ENCODE results near the gene ERC2. TPM values are rescaled to one million over a fixed set of nuclear protein-coding genes. Genes with fewer than 3 reads are reported as not detected.

The ERC2 gene
- total and polyA plus RNA-seq, 7 experiments from 2014 or later: not detected

DNA sequence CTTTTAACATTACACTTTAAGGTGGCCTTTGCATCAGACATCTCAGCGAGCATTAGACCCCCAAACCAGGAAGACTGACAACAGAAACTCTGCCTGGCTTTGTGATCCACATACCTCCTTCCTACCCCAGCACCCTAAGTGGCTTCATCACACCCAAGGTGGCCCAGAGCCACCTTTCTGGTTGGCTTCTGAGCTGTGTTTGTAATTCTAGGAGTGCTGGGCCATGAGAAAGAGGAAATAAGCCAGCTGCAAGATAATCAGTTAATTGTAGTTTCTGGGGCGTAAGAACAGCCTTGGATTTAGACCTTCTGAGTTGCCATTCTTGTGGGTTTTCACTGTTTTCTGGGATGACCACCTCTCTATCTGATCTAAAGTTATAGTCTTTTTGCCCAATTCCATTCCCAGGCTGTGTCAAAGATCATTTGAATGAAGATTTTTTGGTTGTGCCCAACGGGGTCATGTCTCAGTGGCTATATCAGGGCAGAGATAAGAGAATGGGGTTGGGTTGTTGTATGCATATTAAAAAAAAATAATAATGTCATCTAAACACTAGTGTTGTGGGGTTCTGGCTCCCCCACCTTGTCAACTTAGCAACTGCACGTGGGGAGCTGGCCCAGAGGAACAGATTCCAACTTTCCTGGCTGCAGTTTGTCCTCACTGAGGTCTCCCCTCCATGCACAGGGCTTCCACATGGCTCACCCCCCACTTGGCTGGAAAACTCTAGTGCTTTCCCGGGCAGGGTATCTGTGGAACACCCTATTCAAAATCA, 746.4 kb downstream of the ERC2 start:
- Histone ChIP-seq H3K27me3 (ENCODE audit: control insufficient read depth in 2 of 2, insufficient read depth in 2 of 2, low read length in 2 of 2) (no peaks in the 10 kb centered on the region), H3K4me1 (ENCODE audit: control insufficient read depth in 2 of 2, insufficient read depth in 2 of 2, low read length in 2 of 2) (no peaks in the 10 kb centered on the region), H3K4me3 (ENCODE audit: low read length) (no peak overlapping the region), H3K36me3 (ENCODE audit: control insufficient read depth in 2 of 3, insufficient read depth in 3 of 3, low read length in 3 of 3) (no peaks in the 10 kb centered on the region), H3K9me3 (ENCODE audit: control insufficient read depth in 2 of 3, low read length in 3 of 3) (no peaks in the 10 kb centered on the region), H3K27ac (ENCODE audit: low read depth, low read length) (no peak overlapping the region)
- ChIA-PET CTCF (no interaction called here), POLR2A (no interaction called here)
- no peaks in the 10 kb centered on the region for H3K36me3 Mint-ChIP-seq
- intact Hi-C loops (cut with micrococcal nuclease): no loop called here
- H3K4me1 Mint-ChIP-seq: no peaks in the 10 kb centered on the region
- H3K27ac Mint-ChIP-seq: no peak overlapping the region
- H3K9me3 Mint-ChIP-seq: peaks cover 0 to 7% (median 0%) of the 10 kb centered on the region in 11 donors
- ATAC-seq: no peak
- no peak overlapping the region for H3K4me3 Mint-ChIP-seq
- no peak for DNase-seq
- peaks cover 0 to 24% (median 18%) of the 10 kb centered on the region in 5 donors for H3K27me3 Mint-ChIP-seq

DNA sequence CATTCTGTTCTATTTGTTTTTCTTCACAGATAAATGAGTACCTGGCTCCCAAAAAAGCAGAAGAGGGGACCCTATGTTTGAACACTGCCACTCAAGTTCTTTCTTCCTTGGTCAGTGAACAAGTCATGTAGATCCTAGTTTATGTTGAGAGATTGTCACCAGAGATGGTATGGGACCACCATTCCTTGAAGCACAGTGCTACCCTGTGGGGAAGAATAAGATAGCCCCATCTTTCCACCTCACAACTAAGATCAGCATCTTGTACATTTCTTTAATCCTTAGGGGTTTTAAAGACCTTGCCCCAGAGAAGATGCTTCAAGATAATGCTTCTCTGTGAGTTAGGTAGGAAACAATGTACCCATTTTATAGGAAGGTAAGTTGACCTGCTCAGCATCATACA, 747.7 kb downstream of the ERC2 start:
- DNase-seq (no peak), ATAC-seq (no peak)
- no peaks in the 10 kb centered on the region for H3K9me3 ChIP-seq (ENCODE audit: control insufficient read depth in 2 of 3, low read length in 3 of 3)
- Mint-ChIP-seq H3K36me3 (no peaks in the 10 kb centered on the region), H3K9me3 (peaks cover 0 to 7% (median 0%) of the 10 kb centered on the region in 11 donors), H3K27ac (no peak overlapping the region), H3K4me3 (no peak overlapping the region), H3K4me1 (no peaks in the 10 kb centered on the region), H3K27me3 (peaks cover 0 to 24% (median 18%) of the 10 kb centered on the region in 5 donors)
- intact Hi-C loops (cut with micrococcal nuclease): no loop called here
- H3K36me3 ChIP-seq (ENCODE audit: control insufficient read depth in 2 of 3, insufficient read depth in 3 of 3, low read length in 3 of 3): no peaks in the 10 kb centered on the region
- H3K27ac ChIP-seq (ENCODE audit: low read depth, low read length): no peak overlapping the region
- H3K4me3 ChIP-seq (ENCODE audit: low read length): no peak overlapping the region
- H3K27me3 ChIP-seq (ENCODE audit: control insufficient read depth in 2 of 2, insufficient read depth in 2 of 2, low read length in 2 of 2): no peaks in the 10 kb centered on the region
- ChIA-PET CTCF (no interaction called here), POLR2A (no interaction called here)
- H3K4me1 ChIP-seq (ENCODE audit: control insufficient read depth in 2 of 2, insufficient read depth in 2 of 2, low read length in 2 of 2): no peaks in the 10 kb centered on the region

GRCh38 chr3:55719508-55719907, 748.8 kb downstream of the ERC2 start:
- Histone ChIP-seq H3K27me3 (ENCODE audit: control insufficient read depth in 2 of 2, insufficient read depth in 2 of 2, low read length in 2 of 2) (no peaks in the 10 kb centered on the region), H3K9me3 (ENCODE audit: control insufficient read depth in 2 of 3, low read length in 3 of 3) (no peaks in the 10 kb centered on the region), H3K4me3 (ENCODE audit: low read length) (no peak overlapping the region), H3K36me3 (ENCODE audit: control insufficient read depth in 2 of 3, insufficient read depth in 3 of 3, low read length in 3 of 3) (no peaks in the 10 kb centered on the region), H3K27ac (ENCODE audit: low read depth, low read length) (no peak overlapping the region), H3K4me1 (ENCODE audit: control insufficient read depth in 2 of 2, insufficient read depth in 2 of 2, low read length in 2 of 2) (no peaks in the 10 kb centered on the region)
- H3K4me1 Mint-ChIP-seq: no peaks in the 10 kb centered on the region
- ChIA-PET CTCF (no interaction called here), POLR2A (no interaction called here)
- peaks cover 0 to 7% (median 0%) of the 10 kb centered on the region in 11 donors for H3K9me3 Mint-ChIP-seq
- H3K4me3 Mint-ChIP-seq: no peak overlapping the region
- DNase-seq: no peak
- no peak for ATAC-seq
- intact Hi-C loops (cut with micrococcal nuclease): no loop called here
- H3K36me3 Mint-ChIP-seq: no peaks in the 10 kb centered on the region
- no peak overlapping the region for H3K27ac Mint-ChIP-seq
- H3K27me3 Mint-ChIP-seq: peaks cover 0 to 21% (median 16%) of the 10 kb centered on the region in 5 donors

DNA sequence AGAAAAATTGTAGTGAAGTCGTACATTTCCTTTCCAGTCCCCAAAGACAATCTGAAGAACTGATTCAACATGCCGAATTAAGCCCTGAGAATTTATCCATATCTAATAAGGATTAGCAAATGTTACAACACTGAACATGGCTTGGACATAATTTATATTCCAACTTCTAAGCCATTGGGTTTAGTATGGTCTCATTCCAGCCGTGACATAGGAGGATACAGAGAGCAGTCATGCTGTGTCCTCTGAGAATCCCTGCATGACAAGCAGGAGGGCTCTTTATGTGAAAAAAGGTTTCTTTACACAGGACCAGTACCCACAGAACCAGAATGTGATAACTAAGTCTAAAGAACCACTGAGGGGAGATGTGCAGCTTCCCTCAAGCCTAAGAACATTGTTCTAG, 749.3 kb downstream of the ERC2 start:
- ATAC-seq: no peak
- Histone ChIP-seq H3K27me3 (ENCODE audit: control insufficient read depth in 2 of 2, insufficient read depth in 2 of 2, low read length in 2 of 2) (no peaks in the 10 kb centered on the region), H3K36me3 (ENCODE audit: control insufficient read depth in 2 of 3, insufficient read depth in 3 of 3, low read length in 3 of 3) (no peaks in the 10 kb centered on the region), H3K4me3 (ENCODE audit: low read length) (no peak overlapping the region), H3K27ac (ENCODE audit: low read depth, low read length) (no peak overlapping the region), H3K9me3 (ENCODE audit: control insufficient read depth in 2 of 3, low read length in 3 of 3) (no peaks in the 10 kb centered on the region), H3K4me1 (ENCODE audit: control insufficient read depth in 2 of 2, insufficient read depth in 2 of 2, low read length in 2 of 2) (no peaks in the 10 kb centered on the region)
- Mint-ChIP-seq H3K9me3 (peaks cover 0 to 7% (median 0%) of the 10 kb centered on the region in 11 donors), H3K27ac (no peak overlapping the region), H3K4me1 (no peaks in the 10 kb centered on the region), H3K4me3 (no peak overlapping the region), H3K27me3 (peaks cover 0 to 20% (median 17%) of the 10 kb centered on the region in 5 donors), H3K36me3 (no peaks in the 10 kb centered on the region)
- DNase-seq: no peak
- POLR2A ChIA-PET: no interaction called here
- CTCF ChIA-PET: no interaction called here
- intact Hi-C loops (cut with micrococcal nuclease): no loop called here

GRCh38 chr3:55718521-55718921, 749.7 kb downstream of the ERC2 start:
- Mint-ChIP-seq H3K27ac (no peak overlapping the region), H3K4me1 (no peaks in the 10 kb centered on the region), H3K9me3 (peaks cover 0 to 8% (median 0%) of the 10 kb centered on the region in 11 donors), H3K36me3 (no peaks in the 10 kb centered on the region), H3K27me3 (peaks cover 0 to 17% (median 15%) of the 10 kb centered on the region in 5 donors), H3K4me3 (no peak overlapping the region)
- H3K27ac ChIP-seq (ENCODE audit: low read depth, low read length): no peak overlapping the region
- H3K9me3 ChIP-seq (ENCODE audit: control insufficient read depth in 2 of 3, low read length in 3 of 3): no peaks in the 10 kb centered on the region
- H3K4me3 ChIP-seq (ENCODE audit: low read length): no peak overlapping the region
- no peaks in the 10 kb centered on the region for H3K36me3 ChIP-seq (ENCODE audit: control insufficient read depth in 2 of 3, insufficient read depth in 3 of 3, low read length in 3 of 3)
- no peak for DNase-seq
- ChIA-PET POLR2A (no interaction called here), CTCF (no interaction called here)
- intact Hi-C loops (cut with micrococcal nuclease): no loop called here
- no peaks in the 10 kb centered on the region for H3K27me3 ChIP-seq (ENCODE audit: control insufficient read depth in 2 of 2, insufficient read depth in 2 of 2, low read length in 2 of 2)
- H3K4me1 ChIP-seq (ENCODE audit: control insufficient read depth in 2 of 2, insufficient read depth in 2 of 2, low read length in 2 of 2): no peaks in the 10 kb centered on the region
- ATAC-seq: no peak

- no peak overlapping the region for H3K4me3 Mint-ChIP-seq
- peaks cover 0 to 13% (median 11%) of the 10 kb centered on the region in 5 donors for H3K27me3 Mint-ChIP-seq
- no peak overlapping the region for H3K27ac Mint-ChIP-seq
- no peaks in the 10 kb centered on the region for H3K36me3 Mint-ChIP-seq
- H3K4me3 ChIP-seq (ENCODE audit: low read length): no peak overlapping the region
- H3K4me1 Mint-ChIP-seq: no peaks in the 10 kb centered on the region
- ATAC-seq: no peak
- POLR2A ChIA-PET: no interaction called here
- H3K27ac ChIP-seq (ENCODE audit: low read depth, low read length): no peak overlapping the region
- no peaks in the 10 kb centered on the region for H3K9me3 ChIP-seq (ENCODE audit: control insufficient read depth in 2 of 3, low read length in 3 of 3)
- CTCF ChIA-PET: no interaction called here
- no peaks in the 10 kb centered on the region for H3K36me3 ChIP-seq (ENCODE audit: control insufficient read depth in 2 of 3, insufficient read depth in 3 of 3, low read length in 3 of 3)
- no peaks in the 10 kb centered on the region for H3K27me3 ChIP-seq (ENCODE audit: control insufficient read depth in 2 of 2, insufficient read depth in 2 of 2, low read length in 2 of 2)
- H3K9me3 Mint-ChIP-seq: peaks cover 0 to 4% (median 0%) of the 10 kb centered on the region in 11 donors
- intact Hi-C loops (cut with micrococcal nuclease): no loop called here
- no peaks in the 10 kb centered on the region for H3K4me1 ChIP-seq (ENCODE audit: control insufficient read depth in 2 of 2, insufficient read depth in 2 of 2, low read length in 2 of 2)
- DNase-seq: no peak
Observed at GRCh38 chr3:55718074-55718473, 750.2 kb downstream of the ERC2 start.

- Histone ChIP-seq H3K27me3 (ENCODE audit: control insufficient read depth in 2 of 2, insufficient read depth in 2 of 2, low read length in 2 of 2) (no peaks in the 10 kb centered on the region), H3K4me1 (ENCODE audit: control insufficient read depth in 2 of 2, insufficient read depth in 2 of 2, low read length in 2 of 2) (no peaks in the 10 kb centered on the region), H3K9me3 (ENCODE audit: control insufficient read depth in 2 of 3, low read length in 3 of 3) (no peaks in the 10 kb centered on the region), H3K27ac (ENCODE audit: low read depth, low read length) (no peak overlapping the region), H3K4me3 (ENCODE audit: low read length) (no peak overlapping the region), H3K36me3 (ENCODE audit: control insufficient read depth in 2 of 3, insufficient read depth in 3 of 3, low read length in 3 of 3) (no peaks in the 10 kb centered on the region)
- peaks cover 0 to 4% (median 0%) of the 10 kb centered on the region in 11 donors for H3K9me3 Mint-ChIP-seq
- ChIA-PET POLR2A (no interaction called here), CTCF (no interaction called here)
- H3K4me1 Mint-ChIP-seq: no peaks in the 10 kb centered on the region
- peaks cover 0 to 8% (median 6%) of the 10 kb centered on the region in 5 donors for H3K27me3 Mint-ChIP-seq
- DNase-seq (no peak), ATAC-seq (no peak)
- intact Hi-C loops (cut with micrococcal nuclease): no loop called here
- H3K36me3 Mint-ChIP-seq: no peaks in the 10 kb centered on the region
- H3K4me3 Mint-ChIP-seq: no peak overlapping the region
- no peak overlapping the region for H3K27ac Mint-ChIP-seq
Observed at GRCh38 chr3:55717481-55717880, 750.8 kb downstream of the ERC2 start.
